ENCODE measurements around the gene PSMD5.

The PSMD5 gene

DNA sequence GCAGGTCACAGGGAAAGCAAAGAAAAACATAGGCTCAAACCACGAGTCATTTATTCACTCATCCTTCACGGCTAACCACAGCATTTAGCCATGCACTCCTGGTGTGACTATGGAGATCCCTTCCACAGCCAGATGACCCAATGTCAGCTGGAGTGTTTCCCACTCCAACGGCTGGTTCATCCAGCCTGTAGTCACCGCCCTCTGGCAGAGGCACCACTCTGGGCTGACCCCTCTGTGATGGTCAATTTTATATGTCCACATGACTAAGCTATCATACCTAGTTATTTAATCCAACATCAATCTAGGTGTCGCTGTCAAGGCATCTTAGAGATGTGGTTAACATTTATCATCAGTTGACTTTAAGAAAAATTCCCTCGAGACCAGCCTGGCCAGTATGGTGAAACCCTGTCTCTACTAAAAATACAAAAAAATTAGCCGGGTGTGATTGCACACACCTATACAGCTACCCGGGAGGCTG, 43.8 kb upstream of the PSMD5 start:
- no peak for DNase-seq (ENCODE audit: extremely low read depth, low read depth)
- TF ChIP-seq, protein P1, sequence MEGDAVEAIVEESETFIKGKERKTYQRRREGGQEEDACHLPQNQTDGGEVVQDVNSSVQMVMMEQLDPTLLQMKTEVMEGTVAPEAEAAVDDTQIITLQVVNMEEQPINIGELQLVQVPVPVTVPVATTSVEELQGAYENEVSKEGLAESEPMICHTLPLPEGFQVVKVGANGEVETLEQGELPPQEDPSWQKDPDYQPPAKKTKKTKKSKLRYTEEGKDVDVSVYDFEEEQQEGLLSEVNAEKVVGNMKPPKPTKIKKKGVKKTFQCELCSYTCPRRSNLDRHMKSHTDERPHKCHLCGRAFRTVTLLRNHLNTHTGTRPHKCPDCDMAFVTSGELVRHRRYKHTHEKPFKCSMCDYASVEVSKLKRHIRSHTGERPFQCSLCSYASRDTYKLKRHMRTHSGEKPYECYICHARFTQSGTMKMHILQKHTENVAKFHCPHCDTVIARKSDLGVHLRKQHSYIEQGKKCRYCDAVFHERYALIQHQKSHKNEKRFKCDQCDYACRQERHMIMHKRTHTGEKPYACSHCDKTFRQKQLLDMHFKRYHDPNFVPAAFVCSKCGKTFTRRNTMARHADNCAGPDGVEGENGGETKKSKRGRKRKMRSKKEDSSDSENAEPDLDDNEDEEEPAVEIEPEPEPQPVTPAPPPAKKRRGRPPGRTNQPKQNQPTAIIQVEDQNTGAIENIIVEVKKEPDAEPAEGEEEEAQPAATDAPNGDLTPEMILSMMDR (IDR thresholded peaks at IDR 0.05; ENCODE audit: low read depth, low read length) = no peak

DNA sequence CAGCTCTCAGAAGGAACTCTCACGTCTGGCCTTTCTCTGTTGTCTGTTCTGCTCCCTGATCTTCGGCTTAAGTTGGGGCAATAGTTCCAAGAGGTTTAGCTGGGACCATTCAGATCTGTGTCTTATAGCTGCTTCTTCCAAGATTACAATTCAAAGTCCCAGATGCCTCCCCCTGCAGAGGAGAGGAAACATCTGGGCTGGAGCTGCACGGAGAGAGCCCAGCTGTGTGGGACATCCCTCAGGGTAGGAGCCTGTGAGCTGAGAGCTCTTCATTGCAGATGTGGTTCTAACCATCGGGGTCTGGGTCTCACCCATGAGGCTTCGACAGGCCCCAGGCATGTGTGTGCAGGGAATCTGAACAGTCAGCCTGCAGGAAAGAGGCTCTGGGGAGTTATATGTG, 43.2 kb upstream of the PSMD5 start:
- DNase-seq (ENCODE audit: extremely low read depth, low read depth) = no peak
- TF ChIP-seq, protein P1 (IDR thresholded peaks at IDR 0.05; ENCODE audit: low read depth, low read length) = no peak

DNA sequence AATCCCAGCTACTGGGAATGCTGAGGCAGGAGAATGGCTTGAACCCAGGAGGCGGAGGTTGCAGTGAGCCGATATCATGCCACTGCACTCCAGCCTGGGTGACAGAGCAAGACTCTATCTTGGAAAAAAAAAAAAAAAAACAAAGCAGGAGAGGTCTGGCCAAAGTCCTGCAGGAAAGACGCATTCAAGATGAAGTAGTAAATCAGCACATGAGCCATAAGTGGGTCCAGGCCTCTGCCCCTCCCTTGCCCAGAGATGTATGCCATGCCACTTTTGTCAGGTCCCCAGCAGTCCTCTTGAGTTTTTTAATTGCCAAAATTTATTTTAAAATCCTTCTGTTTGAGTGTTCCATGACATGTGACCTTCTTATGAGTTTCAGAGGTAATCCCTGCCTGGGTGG, 42.7 kb upstream of the PSMD5 start:
- TF ChIP-seq, protein P1 (IDR thresholded peaks at IDR 0.05; ENCODE audit: low read depth, low read length) = no peak
- no peak for DNase-seq (ENCODE audit: extremely low read depth, low read depth)

DNA sequence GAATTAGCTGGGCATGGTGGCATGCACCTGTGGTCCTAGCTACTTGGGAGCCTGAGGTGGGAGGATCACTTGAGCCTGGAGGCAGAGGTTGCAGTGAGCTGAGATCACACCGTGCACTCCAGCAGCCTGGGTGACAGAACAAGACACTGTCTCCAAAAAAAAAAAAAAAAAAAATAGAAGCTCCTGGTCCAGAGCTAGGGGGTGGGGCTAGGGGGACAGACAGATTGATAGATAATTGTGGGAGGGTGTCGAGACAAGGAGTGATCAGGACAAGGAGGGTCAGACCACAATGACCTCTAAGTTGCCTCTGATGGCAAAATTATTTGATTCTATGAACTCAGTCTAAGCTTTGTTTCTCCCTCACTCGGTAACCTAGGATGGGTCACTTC, 40.9 kb upstream of the PSMD5 start:
- TF ChIP-seq, protein P1 (IDR thresholded peaks at IDR 0.05; ENCODE audit: low read depth, low read length) = no peak
- DNase-seq (ENCODE audit: extremely low read depth, low read depth) = no peak

DNA sequence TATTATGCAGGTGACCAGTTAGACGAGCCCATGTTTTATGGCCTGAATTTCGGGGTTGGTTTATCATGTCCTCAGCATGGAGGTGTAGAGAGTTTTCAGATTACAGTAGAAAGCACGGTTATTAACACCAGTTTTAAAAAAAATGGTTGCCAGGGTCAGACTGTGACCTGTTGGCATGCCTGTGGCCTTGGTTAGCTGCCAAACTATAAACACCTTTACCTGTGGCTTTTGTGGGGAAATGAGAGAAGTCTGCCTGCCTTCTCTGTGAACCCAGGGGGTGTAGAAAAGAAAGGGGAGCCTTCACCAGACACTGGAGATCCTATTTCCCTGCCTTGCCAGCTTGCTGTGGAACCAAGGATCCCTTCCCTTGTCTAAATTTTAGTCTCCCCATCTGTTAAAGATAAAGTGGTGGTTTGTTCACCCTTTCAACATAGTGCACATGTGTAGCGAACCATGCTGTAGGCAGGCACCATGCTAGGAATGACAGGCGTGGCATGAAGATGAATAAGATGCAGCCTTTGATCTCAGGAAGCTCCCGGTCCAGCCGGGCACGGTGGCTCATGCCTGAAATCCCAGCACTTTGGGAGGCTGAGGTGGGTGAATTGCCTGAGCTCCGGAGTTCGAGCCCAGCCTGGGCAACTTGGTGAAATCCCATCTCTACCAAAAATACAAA, 40.3 kb upstream of the PSMD5 start:
- TF ChIP-seq, protein P1 (IDR thresholded peaks at IDR 0.05; ENCODE audit: low read depth, low read length) = no peak
- DNase-seq (ENCODE audit: extremely low read depth, low read depth) = no peak

DNA sequence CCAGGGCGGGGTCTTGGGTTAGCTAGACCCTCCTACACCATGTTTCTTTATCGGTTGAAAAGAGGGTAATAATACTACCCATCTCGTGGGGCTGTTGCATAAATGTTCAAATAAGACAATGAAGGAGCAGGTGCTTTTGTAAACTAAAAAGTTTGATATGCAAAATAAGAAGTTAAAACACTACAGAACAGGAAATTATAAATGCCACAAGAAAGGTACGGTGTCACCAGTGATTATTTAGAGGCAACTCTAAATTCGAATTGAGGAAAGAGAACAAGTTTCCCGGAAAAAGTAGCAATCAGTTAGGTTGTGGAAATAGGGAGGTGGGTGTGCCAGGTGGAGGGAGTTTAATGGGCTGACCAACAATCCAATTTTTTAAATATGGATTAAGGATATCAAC, 36.7 kb upstream of the PSMD5 start:
- TF ChIP-seq, protein P1 (IDR thresholded peaks at IDR 0.05; ENCODE audit: low read depth, low read length) = no peak
- DNase-seq (ENCODE audit: extremely low read depth, low read depth) = no peak

DNA sequence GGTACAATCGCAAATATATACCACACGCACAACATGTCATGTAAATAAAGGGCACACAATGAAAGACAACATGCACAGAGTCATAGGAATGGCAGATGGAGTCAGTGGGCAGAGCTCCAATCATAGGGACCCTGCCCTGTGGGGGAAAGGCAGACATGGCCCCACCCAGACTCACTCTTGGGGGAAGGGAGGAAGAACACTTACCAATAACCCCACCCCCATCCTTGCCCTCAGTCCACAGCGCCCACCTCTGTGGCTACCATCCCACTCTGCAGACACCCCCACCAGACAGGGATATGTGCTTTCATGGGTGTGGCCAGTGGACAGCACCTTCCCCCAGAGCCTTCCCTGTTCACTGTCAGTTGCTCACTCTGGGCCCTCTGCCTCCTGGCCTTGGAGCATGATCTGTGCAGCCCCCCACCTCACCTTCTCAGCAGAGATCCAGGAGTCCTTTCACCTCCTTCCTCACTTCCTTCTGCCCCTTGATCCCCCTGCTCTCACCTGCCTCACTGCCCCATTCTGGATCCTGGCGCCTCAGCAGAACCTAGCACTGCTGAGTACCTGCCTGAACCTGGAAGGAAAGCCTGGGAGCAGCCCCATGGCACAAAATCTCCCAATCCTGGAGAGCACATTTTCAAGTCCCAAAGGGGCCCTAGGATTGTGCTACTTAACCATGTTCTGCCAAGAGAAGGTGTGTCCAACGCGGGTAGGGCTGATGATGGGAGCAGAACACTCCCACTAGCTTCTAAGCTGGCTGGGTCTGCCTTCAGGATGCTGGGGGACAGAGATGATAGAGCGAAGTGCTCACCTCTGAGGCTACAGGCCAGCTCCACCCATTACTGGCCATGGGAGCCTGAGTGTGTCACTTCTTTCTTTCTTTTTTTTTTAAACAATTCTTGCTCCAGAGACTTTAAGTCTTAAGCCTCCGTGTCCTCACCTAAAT, 35.7 kb upstream of the PSMD5 start:
- TF ChIP-seq, protein P1 (IDR thresholded peaks at IDR 0.05; ENCODE audit: low read depth, low read length) = no peak
- DNase-seq (ENCODE audit: extremely low read depth, low read depth) = no peak

Data from AG09319 (cell line).